GM21528 (cell line): ENCODE data around the gene UTP25.
"Not testable (repeated sequence)": the region's sequence is repeated elsewhere in the genome, so short reads cannot be mapped to it uniquely, and the experiment has no call there.

ENCODE experiments used
- ATAC-seq: cut with Tn5 transposase; IDR thresholded peaks from one replicate; pipeline ENCODE4 v1.9.1; 2021; ENCODE audit warnings: mild to moderate bottlenecking, moderate library complexity; ENCODE audit not compliant: unreplicated experiment, low FRiP score

UTP25 gene, protein sequence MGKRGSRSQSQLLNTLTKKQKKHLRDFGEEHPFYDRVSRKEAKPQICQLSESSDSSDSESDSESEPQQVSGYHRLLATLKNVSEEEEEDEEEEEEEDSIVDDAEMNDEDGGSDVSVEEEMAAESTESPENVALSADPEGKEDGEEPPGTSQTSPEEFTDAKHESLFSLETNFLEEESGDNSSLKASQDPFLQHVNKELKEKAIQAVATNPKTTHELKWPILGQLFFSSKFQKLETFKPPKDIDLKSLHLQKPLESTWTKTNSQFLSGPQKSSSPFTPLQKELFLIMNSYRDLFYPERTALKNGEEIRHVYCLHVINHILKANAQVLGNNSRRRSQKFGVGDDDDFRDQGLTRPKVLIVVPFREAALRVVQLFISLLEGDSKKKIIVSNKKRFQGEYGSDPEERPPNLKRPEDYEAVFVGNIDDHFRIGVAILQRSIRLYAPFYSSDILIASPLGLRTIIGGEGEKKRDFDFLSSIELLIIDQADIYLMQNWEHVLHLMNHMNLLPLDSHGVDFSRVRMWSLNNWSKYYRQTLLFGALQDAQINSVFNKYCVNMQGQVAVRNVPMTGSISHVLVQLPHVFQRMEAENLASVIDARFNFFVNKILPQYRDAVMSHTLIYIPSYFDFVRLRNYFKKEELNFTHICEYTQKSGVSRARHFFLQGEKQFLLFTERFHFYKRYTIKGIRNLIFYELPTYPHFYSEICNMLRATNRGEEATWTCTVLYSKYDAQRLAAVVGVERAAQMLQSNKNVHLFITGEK

DNA sequence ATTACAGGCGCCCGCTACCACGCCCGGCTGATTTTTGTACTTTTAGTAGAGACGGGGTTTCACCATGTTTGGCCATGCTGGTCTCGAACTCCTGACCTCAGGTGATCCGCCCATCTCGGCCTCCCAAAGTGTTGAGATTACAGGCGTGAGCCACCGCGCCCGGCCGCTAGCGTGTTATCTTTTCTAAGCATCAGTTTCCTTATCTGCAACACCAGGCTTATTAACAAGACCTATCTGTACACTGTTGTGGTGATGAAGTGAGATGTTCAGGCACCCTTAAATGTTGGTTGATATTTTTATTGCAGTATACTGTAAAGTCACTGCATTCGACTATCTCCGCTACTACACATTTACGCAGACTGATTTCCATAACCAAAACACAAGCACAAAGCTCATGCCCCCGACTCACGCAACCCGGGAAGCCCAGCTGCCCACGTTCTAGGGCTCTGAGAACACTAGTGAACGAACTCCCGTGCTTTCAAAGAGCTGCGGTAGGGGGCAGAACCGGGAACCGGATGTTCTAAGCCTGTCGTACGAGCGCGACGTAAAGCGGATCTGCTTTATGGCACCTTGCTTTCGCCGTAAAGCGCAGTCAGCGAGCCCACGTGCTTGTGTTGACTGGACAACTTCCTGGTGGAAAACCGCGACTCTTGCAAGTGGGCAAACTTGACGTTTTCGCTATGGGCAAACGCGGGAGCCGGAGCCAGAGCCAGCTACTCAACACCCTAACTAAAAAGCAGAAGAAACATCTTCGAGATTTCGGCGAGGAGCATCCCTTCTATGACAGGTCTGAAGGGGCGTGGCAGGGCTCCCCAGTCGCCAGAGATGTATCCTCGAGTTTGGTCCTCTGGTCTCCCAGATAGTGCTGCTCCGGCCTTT is at the start of gene UTP25:
TSS of gene UTP25 (plus strand) at position 589 of the 879 bp plus-strand sequence. CDS start at position 681, 92 bp downstream.
- ATAC-seq = peak; percentile 92

DNA sequence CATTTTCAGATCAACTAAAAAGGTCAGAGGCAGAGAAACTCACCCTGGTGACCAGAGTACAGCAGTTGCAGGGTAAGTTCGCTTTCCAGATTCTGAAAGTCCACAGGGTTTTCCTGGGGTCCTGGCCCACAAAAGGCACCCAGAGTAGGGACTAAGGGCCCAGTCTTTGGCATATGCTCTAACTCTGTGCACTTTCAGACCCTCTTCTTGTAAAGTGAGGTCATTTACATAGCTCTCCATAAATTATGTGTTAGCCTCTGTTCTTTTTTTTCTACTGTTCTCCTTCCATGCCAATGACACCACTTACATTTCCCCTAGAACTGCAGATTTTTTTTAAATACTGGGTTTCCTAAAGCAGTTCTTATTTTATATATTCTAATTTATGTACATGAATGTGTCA is 49.7 kb upstream of the UTP25 start:
- ATAC-seq = no peak

DNA sequence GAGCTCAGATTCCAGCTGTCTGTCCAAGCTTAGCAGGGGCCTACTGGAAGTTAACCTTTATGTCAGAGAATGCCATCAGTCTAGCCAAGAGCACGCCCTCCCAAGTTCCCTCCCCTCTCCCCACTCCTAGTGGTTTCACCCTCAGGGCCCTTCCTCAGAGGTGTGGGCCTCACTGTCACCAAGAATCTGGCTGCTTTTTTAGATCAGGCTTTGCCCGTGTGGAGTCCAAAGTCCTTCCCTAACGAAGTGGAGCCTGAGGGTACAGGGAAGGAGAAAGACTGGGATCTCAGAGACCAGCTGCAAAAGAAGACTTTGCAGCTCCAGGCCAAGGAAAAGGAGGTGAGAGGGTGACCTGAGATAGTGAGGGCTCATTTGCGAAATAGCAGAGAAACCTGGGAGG is 47.5 kb upstream of the UTP25 start:
- no peak for ATAC-seq

DNA sequence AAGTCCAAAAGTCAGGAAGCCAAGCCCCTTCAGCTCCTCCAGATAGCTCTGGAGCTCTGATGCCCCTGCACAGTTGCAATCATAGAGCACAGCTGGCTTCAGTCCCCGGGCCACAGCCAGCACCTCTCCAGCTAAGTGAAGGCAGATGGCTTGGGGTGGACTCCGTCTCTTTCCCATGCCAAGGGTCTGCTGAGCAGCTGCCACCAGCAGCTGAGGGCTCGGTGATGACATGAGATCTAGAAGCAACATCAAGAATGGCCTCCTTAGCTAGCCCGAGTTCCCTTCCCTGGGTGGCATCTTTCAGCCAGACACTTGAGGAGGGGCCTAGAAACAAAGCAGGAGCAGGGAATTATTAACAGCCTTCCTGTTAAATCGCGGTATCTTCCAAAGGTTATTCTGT is 44.4 kb upstream of the UTP25 start:
- no peak for ATAC-seq

DNA sequence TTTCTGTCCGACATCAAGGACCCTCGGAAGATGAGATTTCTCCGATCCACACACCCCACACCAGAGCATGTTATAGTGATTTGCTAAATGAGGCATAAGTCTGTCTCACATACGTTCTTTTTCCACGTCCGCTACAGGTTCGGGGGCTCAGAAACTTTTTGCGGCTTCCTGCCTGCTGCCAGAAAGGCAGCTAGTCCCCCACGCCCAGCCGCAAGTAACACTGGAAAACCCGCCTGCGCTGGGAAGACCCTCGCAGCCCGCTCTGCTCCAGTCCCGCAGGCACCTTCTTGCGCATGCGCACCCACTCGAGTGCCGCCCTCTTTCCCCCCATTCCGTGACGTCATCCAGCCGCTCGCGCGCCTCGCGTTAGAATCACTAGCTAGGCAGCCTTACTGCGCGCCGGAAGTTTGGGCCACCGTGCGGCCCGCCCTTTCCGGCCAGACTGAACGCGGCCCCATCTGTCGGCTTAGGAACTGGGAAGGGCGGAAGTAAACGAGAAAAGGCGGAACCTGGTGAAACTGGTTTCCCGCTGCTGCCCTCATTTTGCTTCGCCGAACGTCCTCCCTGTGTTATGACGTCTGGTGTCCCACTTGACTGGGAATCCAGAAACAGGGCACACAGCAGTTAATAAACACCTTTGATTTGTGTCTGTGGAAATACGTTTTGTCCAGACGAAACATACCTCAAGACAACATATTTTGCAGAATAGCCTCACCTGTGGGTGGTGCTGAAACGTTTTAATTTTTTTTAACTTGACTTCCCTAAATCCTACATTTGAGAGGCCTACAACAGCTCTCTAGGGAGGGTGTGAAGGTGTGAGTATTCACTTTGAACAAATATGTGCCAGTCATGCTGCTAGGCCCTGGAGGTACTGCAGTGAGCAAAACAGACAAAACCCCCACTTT is 43.3 kb upstream of the UTP25 start, which contains the start of gene C1orf74:
TSS of gene C1orf74 (minus strand) at position 295 of the 905 bp plus-strand sequence. CDS start 925 bp downstream, outside the sequence.
- peak; percentile 98 for ATAC-seq

DNA sequence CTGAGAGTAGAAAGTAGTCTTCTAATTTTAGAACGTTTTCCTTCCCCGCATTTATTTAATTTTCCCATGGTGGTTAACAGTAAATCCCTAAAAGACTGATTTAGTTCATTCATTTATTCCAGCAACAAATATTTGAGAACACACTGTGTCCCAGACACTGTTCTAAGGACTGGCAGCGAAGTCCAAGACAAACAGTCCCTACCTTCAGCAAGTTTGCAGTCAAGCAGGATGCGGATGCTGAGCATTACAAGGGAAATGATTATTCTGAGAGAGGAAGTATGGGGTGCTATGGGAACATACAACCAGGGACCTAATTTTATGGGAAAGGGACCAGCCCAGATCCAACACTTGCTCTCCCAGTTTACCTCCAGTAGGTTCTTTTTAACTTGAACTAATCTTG is 42.2 kb upstream of the UTP25 start:
- ATAC-seq = no peak

DNA sequence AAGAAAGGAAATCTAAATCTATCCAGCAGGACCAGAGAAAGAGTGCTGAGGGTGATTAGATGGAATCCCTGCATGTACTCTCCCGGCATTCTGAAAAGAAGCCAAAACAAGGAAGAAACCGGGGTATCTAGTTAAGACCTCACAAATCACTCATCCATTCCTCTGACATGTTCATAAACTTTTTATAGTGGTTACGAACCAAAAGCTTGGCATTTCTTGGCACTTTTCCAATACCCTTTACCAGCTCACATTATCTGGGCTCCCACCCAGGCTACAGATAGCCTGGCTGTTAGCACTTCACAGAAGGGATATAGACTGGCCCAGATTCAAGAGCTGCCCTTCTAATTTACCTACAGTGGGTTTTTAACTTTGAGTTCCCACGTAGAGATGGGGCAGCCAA is 41.6 kb upstream of the UTP25 start:
- no peak for ATAC-seq

DNA sequence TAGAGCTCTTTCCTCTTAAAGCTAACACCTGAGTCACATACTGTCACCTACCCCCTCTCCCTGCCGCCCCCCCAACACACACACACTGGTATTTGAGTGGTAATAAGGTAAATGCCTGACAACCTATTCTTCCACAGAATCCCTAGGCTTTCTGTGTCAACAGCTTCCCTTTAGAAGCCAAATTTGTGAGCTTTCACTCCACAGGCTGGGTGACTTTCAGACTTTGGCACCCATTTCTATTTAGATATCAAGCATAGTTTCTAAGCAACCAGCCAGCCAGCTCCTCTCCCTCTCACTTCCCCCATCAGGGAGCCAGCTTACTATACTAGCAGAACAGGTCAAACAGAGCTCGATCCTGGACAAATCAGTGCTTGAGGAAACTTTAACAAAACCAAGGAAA is 40.2 kb upstream of the UTP25 start:
- ATAC-seq = no peak

DNA sequence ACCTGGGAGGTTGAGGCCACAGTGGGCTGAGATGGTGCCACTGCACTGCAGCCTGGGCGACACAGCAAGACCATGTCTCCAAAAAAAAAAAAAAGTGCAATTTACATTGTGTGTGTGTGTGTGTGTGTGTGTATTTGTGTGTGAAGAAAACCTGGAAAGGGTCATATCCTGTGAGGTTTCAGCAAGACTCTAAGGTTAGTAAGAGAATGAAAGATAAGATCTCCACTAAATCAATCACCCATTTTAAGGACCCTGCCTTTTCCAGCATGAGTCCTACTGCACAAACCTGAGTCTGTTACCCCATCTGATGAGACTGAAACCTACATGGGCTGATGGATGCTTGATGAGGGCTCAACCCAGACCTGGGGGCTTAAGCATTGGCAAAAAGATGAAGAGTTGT is 38.5 kb upstream of the UTP25 start:
- ATAC-seq = no peak

DNA sequence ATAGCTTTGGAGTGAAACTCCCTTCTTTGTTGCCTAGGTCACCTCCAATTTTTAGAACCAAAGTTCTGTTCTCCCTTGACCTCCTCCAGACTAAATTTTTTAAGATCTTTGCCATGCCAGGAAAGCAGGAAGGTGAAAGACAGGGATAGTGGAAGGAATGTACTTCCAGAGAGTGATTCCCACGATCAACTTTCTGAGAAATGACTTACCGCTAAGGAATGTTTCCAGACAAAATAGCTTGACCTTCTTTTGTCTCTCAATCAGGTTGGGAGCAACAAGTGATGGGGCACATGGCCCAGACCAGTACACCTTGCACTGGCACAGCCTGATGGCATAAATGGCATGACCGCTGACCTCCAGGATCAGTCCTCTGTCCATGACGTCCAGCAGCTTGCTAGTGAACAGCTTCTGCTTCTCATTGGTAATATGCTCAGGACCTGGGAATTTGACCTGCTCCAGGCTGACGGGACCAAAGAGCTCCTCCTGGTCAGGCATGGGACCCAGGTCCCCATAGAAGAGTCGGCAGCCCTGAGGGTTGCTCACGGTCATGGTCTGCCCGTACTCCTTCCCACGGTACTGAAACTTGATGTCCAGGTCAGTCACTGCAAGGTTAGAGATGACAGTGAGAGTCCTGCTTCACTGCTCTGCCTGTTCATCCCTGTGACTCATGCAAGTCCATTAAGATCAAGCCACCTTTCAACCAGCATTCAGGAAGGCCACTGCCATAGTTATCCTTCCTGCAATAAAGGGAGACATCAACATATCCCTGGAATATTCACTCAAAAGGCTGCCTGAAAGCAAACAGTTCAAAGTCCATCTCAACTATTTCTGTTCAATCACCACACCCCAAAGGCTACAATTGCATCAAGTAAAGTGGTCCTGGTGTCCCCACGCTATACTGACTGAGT is 37.2 kb upstream of the UTP25 start:
- no peak for ATAC-seq

DNA sequence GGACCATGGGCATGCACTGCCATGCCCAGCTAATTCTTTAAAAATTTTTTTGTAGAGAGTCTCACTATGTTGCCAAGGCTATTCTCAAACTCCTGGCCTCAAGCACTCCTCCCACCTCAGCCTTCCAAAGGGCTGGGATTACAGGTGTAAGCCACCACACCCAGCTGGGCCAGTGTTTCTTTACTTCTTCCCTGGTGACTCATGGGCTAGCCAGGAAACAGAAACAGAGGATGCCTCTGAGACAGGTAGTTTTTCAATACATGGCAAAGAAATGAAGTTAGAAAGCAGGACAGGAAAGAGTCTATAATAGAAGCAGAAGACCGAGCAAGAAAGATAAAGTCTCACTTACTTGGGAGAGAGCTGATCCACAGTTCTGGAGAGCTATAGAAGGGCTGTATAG is 35.9 kb upstream of the UTP25 start:
- ATAC-seq = no peak

DNA sequence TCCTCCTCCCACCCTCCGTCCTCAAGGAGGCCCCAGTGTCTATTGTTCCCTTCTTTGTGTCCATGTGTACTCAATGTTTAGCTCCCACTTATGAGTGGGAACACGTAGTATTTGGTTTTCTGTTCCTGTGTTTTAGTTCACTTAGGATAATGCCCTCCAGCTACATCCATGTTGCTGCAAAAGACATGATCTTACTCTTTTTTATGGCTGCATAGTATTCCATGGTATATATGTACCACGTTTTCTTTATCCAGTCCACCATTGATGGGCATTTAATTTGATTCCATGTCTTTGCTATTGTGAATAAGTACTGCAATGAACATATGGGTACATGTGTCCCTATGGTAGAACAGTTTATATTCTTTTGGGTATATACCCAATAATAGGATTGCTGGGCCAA is 34.1 kb upstream of the UTP25 start:
- ATAC-seq = not testable (repeated sequence)

DNA sequence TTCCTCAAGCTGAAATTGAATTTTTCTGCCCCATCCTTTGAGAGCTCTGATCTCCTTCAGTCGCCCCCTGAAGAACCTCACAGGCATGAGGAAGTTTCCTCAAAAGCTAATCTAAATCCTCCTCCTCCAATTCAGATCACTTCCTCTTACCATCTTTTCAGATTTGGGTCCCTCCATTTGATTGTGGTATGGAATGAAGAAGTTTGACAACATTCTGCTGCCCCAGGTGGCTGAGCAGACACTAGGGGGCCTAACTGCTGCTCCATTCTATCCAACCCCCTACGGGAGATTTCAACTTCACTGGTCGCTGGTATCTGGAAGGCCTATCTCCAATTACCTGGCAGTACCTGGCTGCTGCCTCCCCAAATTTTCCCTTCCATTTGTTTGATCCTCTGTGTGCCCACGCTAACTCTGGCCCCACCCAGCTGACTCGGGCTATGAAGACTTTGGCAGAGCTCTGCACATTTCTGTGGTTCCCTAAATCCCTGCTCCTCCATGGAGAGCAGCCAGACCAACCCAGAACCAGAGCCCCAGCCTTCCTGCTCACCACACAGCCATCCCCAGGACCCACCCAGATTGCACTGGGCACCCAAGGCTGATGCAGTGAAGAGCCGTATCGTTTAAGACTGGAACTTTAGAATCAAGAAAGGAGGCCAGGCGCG is 29.7 kb upstream of the UTP25 start:
- ATAC-seq = no peak

DNA sequence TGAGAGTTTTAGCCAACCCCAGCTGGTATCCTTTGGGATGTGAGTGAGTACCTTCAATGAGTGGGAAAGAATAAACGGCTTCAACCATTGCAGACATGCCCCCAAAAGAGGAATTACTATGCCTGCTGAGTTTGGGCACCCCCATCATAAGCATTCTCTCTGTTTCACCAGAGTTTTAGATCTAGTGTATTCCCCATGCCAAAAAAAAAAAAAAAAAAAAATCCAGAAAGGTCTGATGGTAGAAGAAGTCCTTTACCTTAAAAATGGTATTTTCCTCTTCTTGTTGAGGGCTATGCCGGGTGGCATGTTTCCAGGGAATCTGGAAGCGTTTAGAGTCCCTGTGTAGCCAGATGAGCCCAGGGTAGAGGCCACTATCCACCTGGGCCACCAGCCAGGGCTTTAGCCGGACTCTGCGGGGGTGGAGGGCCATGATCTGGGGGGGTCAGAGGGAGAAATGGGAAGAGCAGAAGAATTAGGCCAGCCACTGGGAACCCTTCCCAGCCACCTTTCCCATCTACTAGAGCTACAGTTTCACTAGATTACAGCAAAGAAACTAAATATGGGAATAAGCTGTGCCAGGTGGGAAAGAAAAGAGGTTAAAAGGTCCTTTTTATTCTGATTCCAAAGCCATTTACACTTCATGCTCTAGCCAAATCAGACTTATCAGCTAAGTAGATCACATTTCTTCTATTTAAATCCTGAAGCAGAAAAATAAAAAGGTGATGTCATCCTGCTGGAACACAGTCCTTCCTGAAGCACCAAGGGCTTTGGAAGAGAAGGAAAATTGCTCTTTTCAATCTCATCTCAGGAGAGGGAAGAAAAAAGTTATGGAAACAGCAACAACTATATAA is 26.6 kb upstream of the UTP25 start:
- no peak for ATAC-seq

DNA sequence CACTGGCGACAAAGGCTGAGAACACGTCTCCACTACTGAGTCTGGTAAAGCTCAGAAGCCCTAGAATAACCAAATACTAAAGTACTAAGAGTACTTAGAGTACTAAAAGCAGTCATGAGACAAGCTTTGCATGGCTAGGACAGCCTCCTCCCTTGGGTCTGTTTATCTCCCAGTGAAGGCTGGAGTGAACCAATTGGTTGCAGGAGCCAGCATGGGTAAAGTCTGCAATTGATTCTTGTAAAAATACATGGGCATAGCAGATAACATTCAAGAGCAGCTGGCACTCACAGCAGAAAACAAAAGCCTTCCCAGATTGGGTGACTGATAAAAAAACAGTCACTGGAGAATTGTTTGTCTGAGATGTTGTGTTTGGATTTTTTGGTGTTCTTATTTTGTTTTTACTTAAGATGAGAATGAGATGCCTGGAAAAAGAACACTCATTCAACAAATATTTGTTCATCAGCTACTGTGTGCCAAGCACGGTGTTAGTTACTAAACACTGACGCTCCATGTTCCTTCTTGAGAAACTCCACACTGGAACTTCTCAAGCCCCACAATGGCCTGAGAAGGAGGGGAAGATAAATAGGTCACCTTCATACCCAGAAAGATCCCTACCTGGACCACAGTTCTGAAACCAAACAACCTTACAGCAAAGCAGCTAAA is 25.5 kb upstream of the UTP25 start:
- no peak for ATAC-seq

DNA sequence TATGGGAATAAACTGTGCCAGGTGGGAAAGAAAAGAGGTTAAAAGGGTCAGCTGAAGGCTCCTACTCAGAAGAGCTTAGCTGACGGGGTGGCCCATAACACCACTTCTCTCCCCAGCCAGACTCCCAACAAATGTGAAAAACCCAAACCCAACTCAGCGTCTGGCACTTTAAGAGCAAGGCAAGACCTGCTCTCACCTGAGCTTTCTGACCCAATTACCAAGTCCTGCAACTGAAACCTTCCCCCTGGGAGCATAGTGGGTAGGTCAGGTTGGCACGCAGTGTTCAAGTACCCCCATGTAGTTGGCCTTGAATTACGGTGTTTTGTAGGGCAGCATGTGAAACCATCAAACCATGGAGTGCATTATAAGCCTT is 25.0 kb upstream of the UTP25 start:
- no peak for ATAC-seq

DNA sequence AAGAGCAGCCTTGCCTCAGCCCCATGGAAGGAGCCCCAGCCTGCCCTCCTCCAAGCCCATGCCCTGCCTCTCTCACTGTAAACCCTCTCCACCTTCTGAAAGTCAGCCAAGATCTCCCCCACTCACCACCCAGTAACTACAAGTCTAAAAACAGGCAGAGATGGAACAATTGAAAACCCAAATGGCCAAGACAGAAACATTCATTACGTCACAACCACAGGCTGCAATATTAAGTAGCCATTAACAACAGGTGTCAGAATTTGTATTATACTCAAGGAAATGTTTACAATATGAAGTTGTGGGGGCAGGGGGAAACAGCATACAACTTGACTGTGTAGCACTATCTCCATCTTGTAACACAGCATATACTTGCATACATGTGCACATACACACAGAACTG is 24.2 kb upstream of the UTP25 start:
- no peak for ATAC-seq
